PC-3 (cell line): Measurements from ENCODE around the gene ANKLE1. TPM values are rescaled to one million over a fixed set of nuclear protein-coding genes. Genes with fewer than 3 reads are reported as not detected.

Experiments
- ATAC-seq: fragments of 200-7000 bp; cut with Tn5 transposase; 2 replicates; pipeline ENCODE4 v1.9.1; 2020; ENCODE audit warnings: mild to moderate bottlenecking, moderate library complexity
- Bru-seq: library from RNA; stranded (reverse); fragments of 400-500 nt; gene quantifications from one replicate; lab custom pipeline; 2021; lab: Mats Ljungman, UMichigan
- BruChase-seq, 2 experiments: library from RNA; stranded (reverse); fragments of 400-500 nt; gene quantifications; one replicate each; lab custom pipeline; 2021; lab: Mats Ljungman, UMichigan
- BruUV-seq: library from RNA; stranded (reverse); fragments of 400-500 nt; replicated peaks from 2 replicates; lab custom pipeline; 2021; lab: Mats Ljungman, UMichigan
- CTCF ChIA-PET: fragments of 300-600 bp; sonication (Branson Sonifier 250); formaldehyde crosslinking; loops from one replicate; lab custom pipeline; 2022; ENCODE audit warnings: antibody characterized with exemption; lab: Charles Lee
- POLR2A ChIA-PET: fragments of 300-600 bp; sonication (Branson Sonifier 250); formaldehyde crosslinking; loops from one replicate; lab custom pipeline; 2022; ENCODE audit warnings: antibody characterized with exemption; ENCODE audit not compliant: unreplicated experiment; lab: Charles Lee
- DNase-seq: peaks from one replicate; pipeline ENCODE4 v3.0.0-alpha.2; 2015
- H2AFZ ChIP-seq: fragments of 300-600 bp; sonication (generic); 2 replicates; pipeline ENCODE4 v1.6.0; 2016; ENCODE audit warnings: antibody characterized with exemption, low read length
- H3F3A ChIP-seq: fragments of 300-600 bp; sonication (generic); one replicate; pipeline ENCODE4 v1.6.0; 2017; ENCODE audit warnings: antibody characterized with exemption, low read length, control low read depth, mild to moderate bottlenecking; ENCODE audit not compliant: unreplicated experiment
- H3K27ac ChIP-seq: fragments of 300-600 bp; sonication (generic); 2 replicates; pipeline ENCODE4 v1.5.1; 2016; ENCODE audit warnings: mild to moderate bottlenecking, low read length
- H3K27me3 ChIP-seq: fragments of 300-600 bp; sonication (generic); 2 replicates; pipeline ENCODE4 v1.6.1; 2016; ENCODE audit warnings: low read length, mixed read lengths
- H3K36me3 ChIP-seq: fragments of 300-600 bp; sonication (generic); 2 replicates; pipeline ENCODE4 v1.6.1; 2016; ENCODE audit warnings: low read depth, mixed run types, low read length, mixed read lengths
- H3K4me1 ChIP-seq: fragments of 300-600 bp; sonication (generic); 2 replicates; pipeline ENCODE4 v1.5.1; 2016; ENCODE audit warnings: low read length; ENCODE audit not compliant: insufficient read depth
- H3K4me2 ChIP-seq: fragments of 300-600 bp; sonication (generic); 2 replicates; pipeline ENCODE4 v1.6.0; 2016; ENCODE audit warnings: low read length
- H3K4me3 ChIP-seq: fragments of 300-600 bp; sonication (generic); 2 replicates; pipeline ENCODE4 v1.5.1; 2016; ENCODE audit warnings: mild to moderate bottlenecking, low read length, mixed read lengths
- H3K79me2 ChIP-seq: fragments of 300-600 bp; sonication (generic); 2 replicates; pipeline ENCODE4 v1.6.1; 2017; ENCODE audit warnings: low read length, mixed read lengths
- H3K9ac ChIP-seq: fragments of 300-600 bp; sonication (generic); 2 replicates; pipeline ENCODE4 v1.6.0; 2016; ENCODE audit warnings: mild to moderate bottlenecking, low read length
- H3K9me2 ChIP-seq: fragments of 300-600 bp; sonication (generic); replicated peaks from 2 replicates; pipeline ENCODE4 v1.6.1; 2016; ENCODE audit warnings: mixed run types, low read length, mixed read lengths
- H3K9me3 ChIP-seq: fragments of 300-600 bp; sonication (generic); 2 replicates; pipeline ENCODE4 v1.6.1; 2016; ENCODE audit warnings: low read length, mixed read lengths
- H4K20me1 ChIP-seq: fragments of 300-600 bp; sonication (generic); 2 replicates; pipeline ENCODE4 v1.6.1; 2016; ENCODE audit warnings: low read length, mixed read lengths
- EZH2 ChIP-seq: fragments of 300-600 bp; sonication (generic); IDR thresholded peaks from one replicate; pipeline ENCODE4 v1.6.1; 2017; ENCODE audit warnings: antibody characterized with exemption, mild to moderate bottlenecking, low read length; ENCODE audit not compliant: unreplicated experiment
- EZH2phosphoT487 ChIP-seq: fragments of 300-600 bp; sonication (generic); IDR thresholded peaks from 2 replicates; pipeline ENCODE4 v1.6.1; 2018; ENCODE audit warnings: mild to moderate bottlenecking, antibody characterized with exemption, low read length, borderline replicate concordance
- intact Hi-C: fragments of 100-400 bp; cut with micrococcal nuclease; formaldehyde crosslinking; loops from 2 replicates; pipeline ENCODE4 v1.9.0; 2023
- long read RNA-seq: library from polyadenylated mRNA; unstranded; transcript quantifications from one replicate; pipeline ENCODE4 v2.0.0, GENCODE V29; 2021; ENCODE audit not compliant: unreplicated experiment
- total RNA-seq: library from RNA; depleted of rRNA; stranded (reverse); fragments of >200 nt; gene quantifications from 2 replicates; pipeline ENCODE4 v1.2.3, GENCODE V29; 2014; rRNA removed
- TF ChIP-seq, protein P1 (sequence below): fragments of 300-600 bp; sonication (generic); conservative IDR thresholded peaks from 2 replicates; pipeline ENCODE4 v1.5.1; 2017; ENCODE audit warnings: antibody characterized with exemption, low read depth, mild to moderate bottlenecking, low read length

The ANKLE1 gene, protein sequence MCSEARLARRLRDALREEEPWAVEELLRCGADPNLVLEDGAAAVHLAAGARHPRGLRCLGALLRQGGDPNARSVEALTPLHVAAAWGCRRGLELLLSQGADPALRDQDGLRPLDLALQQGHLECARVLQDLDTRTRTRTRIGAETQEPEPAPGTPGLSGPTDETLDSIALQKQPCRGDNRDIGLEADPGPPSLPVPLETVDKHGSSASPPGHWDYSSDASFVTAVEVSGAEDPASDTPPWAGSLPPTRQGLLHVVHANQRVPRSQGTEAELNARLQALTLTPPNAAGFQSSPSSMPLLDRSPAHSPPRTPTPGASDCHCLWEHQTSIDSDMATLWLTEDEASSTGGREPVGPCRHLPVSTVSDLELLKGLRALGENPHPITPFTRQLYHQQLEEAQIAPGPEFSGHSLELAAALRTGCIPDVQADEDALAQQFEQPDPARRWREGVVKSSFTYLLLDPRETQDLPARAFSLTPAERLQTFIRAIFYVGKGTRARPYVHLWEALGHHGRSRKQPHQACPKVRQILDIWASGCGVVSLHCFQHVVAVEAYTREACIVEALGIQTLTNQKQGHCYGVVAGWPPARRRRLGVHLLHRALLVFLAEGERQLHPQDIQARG
- total RNA-seq = 2.2 and 3.1 TPM in 2 replicates
- percentile 38 among the genes with signal in this experiment for Bru-seq, nascent RNA
- BruChase-seq, experiment 1, labeled RNA remaining after a 6-hour chase = percentile 70 among the genes with signal in this experiment
- BruChase-seq, experiment 2, labeled RNA remaining after a 2-hour chase = percentile 58 among the genes with signal in this experiment
- long read RNA-seq, partial matches to known transcripts = 1 of 2 reads
- long read RNA-seq, other reads (novel, unspliced or antisense) = 0 of 2 reads

DNA sequence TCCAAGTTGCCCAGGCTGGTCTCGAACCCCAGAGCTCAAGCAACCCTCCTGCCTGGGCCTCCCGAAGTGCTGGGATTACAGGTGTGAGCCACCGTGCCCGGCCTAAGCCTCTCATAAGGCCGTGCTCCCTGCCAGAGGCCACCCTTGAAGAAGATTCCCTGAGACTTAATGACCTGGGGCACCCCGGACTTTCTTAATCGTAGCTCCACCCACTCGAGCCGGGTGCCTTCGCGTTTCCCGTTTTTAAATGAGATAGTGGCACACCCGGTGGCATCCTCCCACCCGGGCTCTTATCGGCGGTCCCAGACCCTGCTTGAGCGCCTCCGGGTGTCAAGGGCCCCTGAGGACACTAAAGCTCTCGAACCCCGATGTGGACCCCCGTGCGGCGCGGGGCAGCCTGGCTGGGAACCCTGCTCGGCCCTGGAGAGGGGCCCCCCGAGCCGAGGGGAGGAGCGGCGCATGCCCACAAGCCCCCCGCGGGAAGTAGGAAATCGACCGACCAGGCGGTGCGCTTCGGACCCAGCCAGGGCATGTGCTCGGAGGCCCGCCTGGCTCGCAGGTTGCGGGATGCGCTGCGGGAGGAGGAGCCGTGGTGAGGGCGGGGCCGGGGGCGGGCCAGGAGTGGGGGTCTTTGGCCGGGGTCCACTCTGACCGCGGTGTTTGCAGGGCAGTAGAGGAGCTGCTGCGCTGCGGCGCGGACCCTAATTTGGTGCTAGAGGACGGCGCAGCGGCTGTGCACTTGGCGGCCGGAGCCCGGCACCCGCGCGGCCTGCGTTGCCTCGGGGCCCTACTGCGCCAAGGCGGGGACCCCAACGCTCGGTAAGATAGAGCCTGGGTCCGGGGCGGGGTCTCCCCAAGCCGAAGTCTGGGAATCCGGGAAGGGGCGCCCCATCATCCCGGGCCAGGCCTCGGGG is at the start of gene ANKLE1:
Gene ANKLE1, plus strand, starts transcription at position 511 of the 914 bp plus-strand sequence. Its CDS starts 20 bp downstream, at position 531.
- no peaks in the 10 kb centered on the region for H3K79me2 ChIP-seq
- CTCF ChIA-PET = interaction anchor here (0.6 to 1.4 kb wide), 3 partner anchors 15 to 45 kb away, joined by 3 to 4 read pairs (median 3); partner anchors contain the start of gene DDA1
- intact Hi-C loops = loop anchor here (1.0 to 2.0 kb wide), 3 partner anchors 20 to 214 kb away; no protein-coding TSS in a partner anchor
- no peaks in the 10 kb centered on the region for H3K9me2 ChIP-seq
- no peaks in the 10 kb centered on the region for H3K9me3 ChIP-seq
- H3F3A ChIP-seq = no peaks in the 10 kb centered on the region
- H3K27me3 ChIP-seq = no peaks in the 10 kb centered on the region
- peak within 1 kb of the TSS; percentile 84 for H2AFZ ChIP-seq
- no peak for TF ChIP-seq EZH2
- no peak for TF ChIP-seq EZH2phosphoT487
- TF ChIP-seq, protein P1, sequence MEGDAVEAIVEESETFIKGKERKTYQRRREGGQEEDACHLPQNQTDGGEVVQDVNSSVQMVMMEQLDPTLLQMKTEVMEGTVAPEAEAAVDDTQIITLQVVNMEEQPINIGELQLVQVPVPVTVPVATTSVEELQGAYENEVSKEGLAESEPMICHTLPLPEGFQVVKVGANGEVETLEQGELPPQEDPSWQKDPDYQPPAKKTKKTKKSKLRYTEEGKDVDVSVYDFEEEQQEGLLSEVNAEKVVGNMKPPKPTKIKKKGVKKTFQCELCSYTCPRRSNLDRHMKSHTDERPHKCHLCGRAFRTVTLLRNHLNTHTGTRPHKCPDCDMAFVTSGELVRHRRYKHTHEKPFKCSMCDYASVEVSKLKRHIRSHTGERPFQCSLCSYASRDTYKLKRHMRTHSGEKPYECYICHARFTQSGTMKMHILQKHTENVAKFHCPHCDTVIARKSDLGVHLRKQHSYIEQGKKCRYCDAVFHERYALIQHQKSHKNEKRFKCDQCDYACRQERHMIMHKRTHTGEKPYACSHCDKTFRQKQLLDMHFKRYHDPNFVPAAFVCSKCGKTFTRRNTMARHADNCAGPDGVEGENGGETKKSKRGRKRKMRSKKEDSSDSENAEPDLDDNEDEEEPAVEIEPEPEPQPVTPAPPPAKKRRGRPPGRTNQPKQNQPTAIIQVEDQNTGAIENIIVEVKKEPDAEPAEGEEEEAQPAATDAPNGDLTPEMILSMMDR = no peak
- H3K36me3 ChIP-seq = peaks cover 6% of the 10 kb centered on the region; the same call in 1 of the 2 replicates
- no peaks in the 10 kb centered on the region for H3K4me1 ChIP-seq
- H4K20me1 ChIP-seq = no peaks in the 10 kb centered on the region
- H3K4me3 ChIP-seq = peak within 1 kb of the TSS; percentile 57
- POLR2A ChIA-PET = interaction anchor here (0.7 to 1.0 kb wide), 2 partner anchors 15 to 66 kb away, joined by 3 to 5 read pairs; partner anchors contain the start of gene USE1
- DNase-seq = no peak
- H3K9ac ChIP-seq = peak within 1 kb of the TSS; percentile 26
- H3K4me2 ChIP-seq = peak within 1 kb of the TSS; percentile 81
- ATAC-seq = no peak
- BruUV-seq = no TSS peak
- no peak within 1 kb of the TSS for H3K27ac ChIP-seq

DNA sequence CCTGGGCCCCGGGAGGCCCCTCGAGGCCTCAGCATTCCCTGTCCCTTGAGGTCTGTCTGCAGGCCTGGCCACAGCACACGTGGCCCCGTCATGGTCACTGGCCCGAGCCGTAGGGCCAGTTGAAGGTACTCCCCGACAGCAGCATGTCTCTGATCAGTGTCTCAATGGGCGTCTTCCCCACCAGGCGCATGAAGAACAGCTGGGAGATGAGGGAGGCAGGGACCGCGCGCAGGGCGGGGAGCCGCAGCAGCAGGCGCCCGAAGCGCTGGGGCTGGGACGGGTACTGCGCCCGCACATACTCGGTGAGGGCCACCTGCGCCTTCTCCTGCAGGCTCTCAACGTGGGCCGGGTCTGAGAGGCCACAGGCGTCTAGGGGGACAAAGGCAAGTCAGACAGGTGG is 49.4 kb upstream of the ANKLE1 start:
- H3K4me3 ChIP-seq = no peak overlapping the region
- no peak overlapping the region for H2AFZ ChIP-seq
- no peaks in the 10 kb centered on the region; the same call in 1 of the 2 replicates for H3K4me1 ChIP-seq
- no peak for ATAC-seq
- TF ChIP-seq EZH2 = no peak
- TF ChIP-seq EZH2phosphoT487 = no peak
- TF ChIP-seq, protein P1 = no peak
- peaks cover 14% of the 10 kb centered on the region; the same call in 1 of the 2 replicates for H3K36me3 ChIP-seq
- peaks cover 28% of the 10 kb centered on the region for H3K79me2 ChIP-seq
- no peaks in the 10 kb centered on the region for H4K20me1 ChIP-seq
- H3K9ac ChIP-seq = no peak overlapping the region
- CTCF ChIA-PET = no interaction called here
- POLR2A ChIA-PET = no interaction called here
- H3K27me3 ChIP-seq = no peaks in the 10 kb centered on the region
- no peak overlapping the region for H3K27ac ChIP-seq
- no peaks in the 10 kb centered on the region for H3K9me3 ChIP-seq
- no peak for DNase-seq
- no peaks in the 10 kb centered on the region for H3K9me2 ChIP-seq
- intact Hi-C loops = no loop called here
- H3K4me2 ChIP-seq = no peak overlapping the region
- BruUV-seq = no TSS peak
- H3F3A ChIP-seq = no peaks in the 10 kb centered on the region
